ENCODE data around the gene RAB40AL.
"Not testable (repeated sequence)": the region's sequence is repeated elsewhere in the genome, so short reads cannot be mapped to it uniquely, and the experiment has no call there.

GRCh38 chrX:102936972-102937371 lies at the start of gene RAB40AL:
- not testable (repeated sequence) for TF ChIP-seq CTCF (conservative IDR thresholded peaks at IDR 0.05; ENCODE audit: low read depth in 2 of 2); EZH2 (IDR thresholded peaks at IDR 0.05; ENCODE audit: low read depth, unreplicated experiment); JUNB (IDR thresholded peaks at IDR 0.05; ENCODE audit: unreplicated experiment)

All from GM23338 (cell line).